ENCODE measurements around the gene CARD19.

CARD19 gene

DNA sequence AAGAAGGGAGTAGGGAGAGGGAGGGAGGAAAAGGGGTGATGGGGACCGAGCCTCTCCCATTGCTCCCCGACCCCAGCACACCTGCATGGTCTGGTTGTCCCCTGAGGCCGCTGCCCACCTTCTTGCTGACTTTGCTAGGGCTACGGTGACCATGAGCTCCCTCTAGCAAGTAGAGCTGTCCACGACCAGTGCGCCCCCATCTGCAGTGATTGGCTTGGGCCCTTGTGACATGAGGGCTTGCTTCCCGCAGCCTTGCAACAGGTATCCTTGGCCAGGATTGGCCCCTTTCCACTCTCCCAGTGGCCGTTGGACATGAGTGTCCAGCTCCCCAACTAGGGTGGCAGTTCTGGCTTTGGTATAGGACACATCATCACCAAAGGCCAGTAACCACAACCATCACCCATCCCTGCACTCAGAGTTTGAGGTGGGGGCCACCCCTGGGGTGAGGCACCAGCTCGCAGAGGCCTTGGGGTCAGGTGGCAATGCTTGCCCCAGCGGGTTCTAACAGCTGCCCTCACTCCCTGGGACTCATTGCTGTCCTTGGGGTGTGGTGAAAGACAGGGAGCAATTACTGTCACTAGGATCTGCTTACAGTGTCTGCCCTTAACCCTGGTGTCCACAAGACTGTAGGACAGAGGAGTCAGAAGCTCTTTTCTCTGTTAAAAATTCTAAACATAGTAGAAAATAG is 55.2 kb downstream of the CARD19 start:
- ChIA-PET POLR2A (no interaction called here), CTCF (interaction anchor here (0.6 to 1.8 kb wide), 4 partner anchors 32 to 156 kb away, joined by 3 to 4 read pairs (median 4); no protein-coding TSS in a partner anchor)
- no peaks in the 10 kb centered on the region for H3K4me1 ChIP-seq (ENCODE audit: control insufficient read depth, insufficient read depth, low read length)
- H3K36me3 ChIP-seq (ENCODE audit: control insufficient read depth in 2 of 2, insufficient read depth in 1 of 2, low read length in 2 of 2): no peaks in the 10 kb centered on the region
- no peaks in the 10 kb centered on the region for H3K9me3 ChIP-seq (ENCODE audit: control insufficient read depth, insufficient read depth, low read depth, low read length)
- H3K4me3 ChIP-seq (ENCODE audit: low read depth, low read length): no peak overlapping the region
- no peak overlapping the region for H3K27ac ChIP-seq (ENCODE audit: extremely low read depth, low read depth, low read length)
- TF ChIP-seq IKZF3 (tag by site-specific recombination; IDR thresholded peaks at IDR 0.05) (no peak), ZNF529 (tag by site-specific recombination; IDR thresholded peaks at IDR 0.05; ENCODE audit: insufficient replicate concordance) (no peak), ZNF629 (tag by site-specific recombination; IDR thresholded peaks at IDR 0.05) (no peak), GLIS1 (tag by site-specific recombination; IDR thresholded peaks at IDR 0.05) (no peak), ZBTB48 (tag by site-specific recombination; IDR thresholded peaks at IDR 0.05) (no peak), ZNF302 (tag by site-specific recombination; IDR thresholded peaks at IDR 0.05; ENCODE audit: low read depth) (no peak), ZNF585B (tag by site-specific recombination; IDR thresholded peaks at IDR 0.05) (no peak), ZFP37 (tag by site-specific recombination; IDR thresholded peaks at IDR 0.05) (no peak), ZNF184 (tag by site-specific recombination; IDR thresholded peaks at IDR 0.05) (no peak)
- TF ChIP-seq, protein P1, sequence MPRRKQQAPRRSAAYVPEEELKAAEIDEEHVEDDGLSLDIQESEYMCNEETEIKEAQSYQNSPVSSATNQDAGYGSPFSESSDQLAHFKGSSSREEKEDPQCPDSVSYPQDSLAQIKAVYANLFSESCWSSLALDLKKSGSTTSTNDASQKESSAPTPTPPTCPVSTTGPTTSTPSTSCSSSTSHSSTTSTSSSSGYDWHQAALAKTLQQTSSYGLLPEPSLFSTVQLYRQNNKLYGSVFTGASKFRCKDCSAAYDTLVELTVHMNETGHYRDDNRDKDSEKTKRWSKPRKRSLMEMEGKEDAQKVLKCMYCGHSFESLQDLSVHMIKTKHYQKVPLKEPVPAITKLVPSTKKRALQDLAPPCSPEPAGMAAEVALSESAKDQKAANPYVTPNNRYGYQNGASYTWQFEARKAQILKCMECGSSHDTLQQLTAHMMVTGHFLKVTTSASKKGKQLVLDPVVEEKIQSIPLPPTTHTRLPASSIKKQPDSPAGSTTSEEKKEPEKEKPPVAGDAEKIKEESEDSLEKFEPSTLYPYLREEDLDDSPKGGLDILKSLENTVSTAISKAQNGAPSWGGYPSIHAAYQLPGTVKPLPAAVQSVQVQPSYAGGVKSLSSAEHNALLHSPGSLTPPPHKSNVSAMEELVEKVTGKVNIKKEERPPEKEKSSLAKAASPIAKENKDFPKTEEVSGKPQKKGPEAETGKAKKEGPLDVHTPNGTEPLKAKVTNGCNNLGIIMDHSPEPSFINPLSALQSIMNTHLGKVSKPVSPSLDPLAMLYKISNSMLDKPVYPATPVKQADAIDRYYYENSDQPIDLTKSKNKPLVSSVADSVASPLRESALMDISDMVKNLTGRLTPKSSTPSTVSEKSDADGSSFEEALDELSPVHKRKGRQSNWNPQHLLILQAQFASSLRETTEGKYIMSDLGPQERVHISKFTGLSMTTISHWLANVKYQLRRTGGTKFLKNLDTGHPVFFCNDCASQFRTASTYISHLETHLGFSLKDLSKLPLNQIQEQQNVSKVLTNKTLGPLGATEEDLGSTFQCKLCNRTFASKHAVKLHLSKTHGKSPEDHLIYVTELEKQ (tag by site-specific recombination; IDR thresholded peaks at IDR 0.05; ENCODE audit: borderline replicate concordance): no peak
- TF ChIP-seq, protein P2, sequence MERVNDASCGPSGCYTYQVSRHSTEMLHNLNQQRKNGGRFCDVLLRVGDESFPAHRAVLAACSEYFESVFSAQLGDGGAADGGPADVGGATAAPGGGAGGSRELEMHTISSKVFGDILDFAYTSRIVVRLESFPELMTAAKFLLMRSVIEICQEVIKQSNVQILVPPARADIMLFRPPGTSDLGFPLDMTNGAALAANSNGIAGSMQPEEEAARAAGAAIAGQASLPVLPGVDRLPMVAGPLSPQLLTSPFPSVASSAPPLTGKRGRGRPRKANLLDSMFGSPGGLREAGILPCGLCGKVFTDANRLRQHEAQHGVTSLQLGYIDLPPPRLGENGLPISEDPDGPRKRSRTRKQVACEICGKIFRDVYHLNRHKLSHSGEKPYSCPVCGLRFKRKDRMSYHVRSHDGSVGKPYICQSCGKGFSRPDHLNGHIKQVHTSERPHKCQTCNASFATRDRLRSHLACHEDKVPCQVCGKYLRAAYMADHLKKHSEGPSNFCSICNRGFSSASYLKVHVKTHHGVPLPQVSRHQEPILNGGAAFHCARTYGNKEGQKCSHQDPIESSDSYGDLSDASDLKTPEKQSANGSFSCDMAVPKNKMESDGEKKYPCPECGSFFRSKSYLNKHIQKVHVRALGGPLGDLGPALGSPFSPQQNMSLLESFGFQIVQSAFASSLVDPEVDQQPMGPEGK (tag by site-specific recombination; IDR thresholded peaks at IDR 0.05): no peak
- TF ChIP-seq, protein P3, sequence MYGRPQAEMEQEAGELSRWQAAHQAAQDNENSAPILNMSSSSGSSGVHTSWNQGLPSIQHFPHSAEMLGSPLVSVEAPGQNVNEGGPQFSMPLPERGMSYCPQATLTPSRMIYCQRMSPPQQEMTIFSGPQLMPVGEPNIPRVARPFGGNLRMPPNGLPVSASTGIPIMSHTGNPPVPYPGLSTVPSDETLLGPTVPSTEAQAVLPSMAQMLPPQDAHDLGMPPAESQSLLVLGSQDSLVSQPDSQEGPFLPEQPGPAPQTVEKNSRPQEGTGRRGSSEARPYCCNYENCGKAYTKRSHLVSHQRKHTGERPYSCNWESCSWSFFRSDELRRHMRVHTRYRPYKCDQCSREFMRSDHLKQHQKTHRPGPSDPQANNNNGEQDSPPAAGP (tag by site-specific recombination; IDR thresholded peaks at IDR 0.05): no peak
- TF ChIP-seq, protein P4, sequence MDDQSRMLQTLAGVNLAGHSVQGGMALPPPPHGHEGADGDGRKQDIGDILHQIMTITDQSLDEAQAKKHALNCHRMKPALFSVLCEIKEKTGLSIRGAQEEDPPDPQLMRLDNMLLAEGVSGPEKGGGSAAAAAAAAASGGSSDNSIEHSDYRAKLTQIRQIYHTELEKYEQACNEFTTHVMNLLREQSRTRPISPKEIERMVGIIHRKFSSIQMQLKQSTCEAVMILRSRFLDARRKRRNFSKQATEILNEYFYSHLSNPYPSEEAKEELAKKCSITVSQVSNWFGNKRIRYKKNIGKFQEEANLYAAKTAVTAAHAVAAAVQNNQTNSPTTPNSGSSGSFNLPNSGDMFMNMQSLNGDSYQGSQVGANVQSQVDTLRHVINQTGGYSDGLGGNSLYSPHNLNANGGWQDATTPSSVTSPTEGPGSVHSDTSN (CRISPR knock-in tag; IDR thresholded peaks at IDR 0.05): no peak
- TF ChIP-seq, protein P5, sequence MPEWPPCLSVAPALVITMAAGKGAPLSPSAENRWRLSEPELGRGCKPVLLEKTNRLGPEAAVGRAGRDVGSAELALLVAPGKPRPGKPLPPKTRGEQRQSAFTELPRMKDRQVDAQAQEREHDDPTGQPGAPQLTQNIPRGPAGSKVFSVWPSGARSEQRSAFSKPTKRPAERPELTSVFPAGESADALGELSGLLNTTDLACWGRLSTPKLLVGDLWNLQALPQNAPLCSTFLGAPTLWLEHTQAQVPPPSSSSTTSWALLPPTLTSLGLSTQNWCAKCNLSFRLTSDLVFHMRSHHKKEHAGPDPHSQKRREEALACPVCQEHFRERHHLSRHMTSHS (tag by site-specific recombination; IDR thresholded peaks at IDR 0.05): no peak
- TF ChIP-seq, protein P6, sequence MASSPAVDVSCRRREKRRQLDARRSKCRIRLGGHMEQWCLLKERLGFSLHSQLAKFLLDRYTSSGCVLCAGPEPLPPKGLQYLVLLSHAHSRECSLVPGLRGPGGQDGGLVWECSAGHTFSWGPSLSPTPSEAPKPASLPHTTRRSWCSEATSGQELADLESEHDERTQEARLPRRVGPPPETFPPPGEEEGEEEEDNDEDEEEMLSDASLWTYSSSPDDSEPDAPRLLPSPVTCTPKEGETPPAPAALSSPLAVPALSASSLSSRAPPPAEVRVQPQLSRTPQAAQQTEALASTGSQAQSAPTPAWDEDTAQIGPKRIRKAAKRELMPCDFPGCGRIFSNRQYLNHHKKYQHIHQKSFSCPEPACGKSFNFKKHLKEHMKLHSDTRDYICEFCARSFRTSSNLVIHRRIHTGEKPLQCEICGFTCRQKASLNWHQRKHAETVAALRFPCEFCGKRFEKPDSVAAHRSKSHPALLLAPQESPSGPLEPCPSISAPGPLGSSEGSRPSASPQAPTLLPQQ (tag by site-specific recombination; IDR thresholded peaks at IDR 0.05): no peak

All from HEK293 (cell line).